Thyroid gland (tissue), 4 donors: ENCODE measurements around the gene NDUFS3. TPM values are rescaled to one million over a fixed set of nuclear protein-coding genes. Genes with fewer than 3 reads are reported as not detected.

Experiments
- DNase-seq, 2 donors: peaks; one replicate each; pipeline ENCODE4 v3.0.0-alpha.2; 2019
- H3K27ac ChIP-seq, 3 donors: fragments of 200-600 bp; sonication (generic); 1 replicate in 2 of 3; 2 replicates in 1 of 3; pipeline ENCODE4 v1.5.1; 2016 to 2019; ENCODE audit warnings: mild to moderate bottlenecking in 1 of 3, moderate library complexity in 1 of 3
- H3K27me3 ChIP-seq: fragments of 200-600 bp; sonication (generic); one replicate; pipeline ENCODE4 v1.5.1; 2019
- H3K36me3 ChIP-seq, 2 donors: fragments of 200-600 bp; sonication (generic); one replicate each; pipeline ENCODE4 v1.5.1; 2016 to 2019
- H3K4me1 ChIP-seq, 2 donors: fragments of 200-600 bp; sonication (generic); one replicate each; pipeline ENCODE4 v1.5.1; 2017 to 2019
- H3K4me3 ChIP-seq, 3 donors: fragments of 200-600 bp; sonication (generic); replicated peaks in 1 of 3; 1 replicate in 2 of 3; 2 replicates in 1 of 3; pipeline ENCODE4 v1.5.1; 2016; ENCODE audit warnings: mild to moderate bottlenecking in 1 of 3
- H3K9me3 ChIP-seq: fragments of 200-600 bp; sonication (generic); one replicate; pipeline ENCODE4 v1.5.1; 2017
- POLR2A ChIP-seq, 2 donors: fragments of 450-650 bp; IDR thresholded peaks; one replicate each; pipeline ENCODE4 v1.6.1; 2017; ENCODE audit warnings: antibody characterized with exemption in 2 of 2, mild to moderate bottlenecking in 2 of 2, moderate library complexity in 1 of 2
- WGBS, 2 donors: methylation state at CpG; one replicate each; pipeline ENCODE4 v1.1.5; 2017; 5-methylcytosine and 5-hydroxymethylcytosine counted together
- intact Hi-C: fragments of 100-400 bp; cut with DNase I; formaldehyde crosslinking; loops from one replicate; pipeline ENCODE4 v1.15.1; 2023
- small RNA-seq: library from RNA; depleted of rRNA; stranded (forward); fragments of <200 nt; gene quantifications from one replicate; pipeline ENCODE3, GENCODE V24; 2016
- total RNA-seq, 4 donors: library from RNA; depleted of rRNA; stranded (reverse); fragments of >200 nt; gene quantifications; one replicate each; pipeline ENCODE4 v1.2.3, GENCODE V29; 2016
- TF ChIP-seq, protein P1 (sequence below), 6 experiments: fragments of 200-600 bp in 3 of 6; fragments of 450-650 bp in 3 of 6; sonication (generic) in 3 of 6; IDR thresholded peaks; one replicate each; pipeline ENCODE4 v1.5.1; 2016 to 2019; ENCODE audit warnings: antibody characterized with exemption in 6 of 6, mild to moderate bottlenecking in 2 of 6, inconsistent platforms in 1 of 6, moderate library complexity in 1 of 6

Gene NDUFS3
- total RNA-seq, 4 donors from 2014 or later, result 42.6 to 84.3 (median 81.2) TPM

GRCh38 chr11:47628026-47628425 is 49.2 kb downstream of the NDUFS3 start:
- Histone ChIP-seq H3K27ac (no peak overlapping the region), H3K36me3 (peaks cover 53 to 80% of the 10 kb centered on the region in 2 donors), H3K4me1 (no peaks in the 10 kb centered on the region), H3K27me3 (no peaks in the 10 kb centered on the region), H3K4me3 (no peak overlapping the region), H3K9me3 (no peaks in the 10 kb centered on the region)
- DNase-seq, result no peak
- WGBS, 2 donors, result 88 to 89% methylated on average over 4 of the region's 4 CpGs
- intact Hi-C loops, result no loop called here
- no peak for TF ChIP-seq POLR2A (IDR thresholded peaks at IDR 0.05)
- TF ChIP-seq, protein P1, sequence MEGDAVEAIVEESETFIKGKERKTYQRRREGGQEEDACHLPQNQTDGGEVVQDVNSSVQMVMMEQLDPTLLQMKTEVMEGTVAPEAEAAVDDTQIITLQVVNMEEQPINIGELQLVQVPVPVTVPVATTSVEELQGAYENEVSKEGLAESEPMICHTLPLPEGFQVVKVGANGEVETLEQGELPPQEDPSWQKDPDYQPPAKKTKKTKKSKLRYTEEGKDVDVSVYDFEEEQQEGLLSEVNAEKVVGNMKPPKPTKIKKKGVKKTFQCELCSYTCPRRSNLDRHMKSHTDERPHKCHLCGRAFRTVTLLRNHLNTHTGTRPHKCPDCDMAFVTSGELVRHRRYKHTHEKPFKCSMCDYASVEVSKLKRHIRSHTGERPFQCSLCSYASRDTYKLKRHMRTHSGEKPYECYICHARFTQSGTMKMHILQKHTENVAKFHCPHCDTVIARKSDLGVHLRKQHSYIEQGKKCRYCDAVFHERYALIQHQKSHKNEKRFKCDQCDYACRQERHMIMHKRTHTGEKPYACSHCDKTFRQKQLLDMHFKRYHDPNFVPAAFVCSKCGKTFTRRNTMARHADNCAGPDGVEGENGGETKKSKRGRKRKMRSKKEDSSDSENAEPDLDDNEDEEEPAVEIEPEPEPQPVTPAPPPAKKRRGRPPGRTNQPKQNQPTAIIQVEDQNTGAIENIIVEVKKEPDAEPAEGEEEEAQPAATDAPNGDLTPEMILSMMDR (IDR thresholded peaks at IDR 0.05), result no peak

DNA sequence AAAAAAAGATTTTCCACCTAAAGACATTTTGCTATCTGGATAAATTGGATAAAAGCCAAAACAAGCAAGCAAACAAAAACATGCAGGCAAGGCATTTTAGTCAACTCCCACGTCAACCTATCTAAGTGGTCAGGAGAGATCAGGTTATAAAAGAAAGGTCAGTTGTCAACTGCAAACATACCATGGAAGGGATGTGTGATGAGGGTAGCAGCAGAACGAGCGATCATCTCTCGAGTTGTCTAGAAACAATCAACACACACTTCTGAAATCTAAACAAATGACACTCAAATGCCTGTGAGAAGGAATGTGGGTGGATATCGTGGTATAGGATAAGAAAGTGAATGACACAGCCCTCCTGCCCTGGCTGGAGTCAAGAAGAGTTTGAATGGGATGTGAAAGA is 52.6 kb downstream of the NDUFS3 start:
- Histone ChIP-seq H3K27ac (no peak overlapping the region), H3K4me3 (no peak overlapping the region), H3K36me3 (peaks cover 62 to 73% of the 10 kb centered on the region in 2 donors), H3K27me3 (no peaks in the 10 kb centered on the region), H3K9me3 (no peaks in the 10 kb centered on the region), H3K4me1 (no peaks in the 10 kb centered on the region)
- 76 to 80% methylated on average over 5 of the region's 5 CpGs for WGBS, 2 donors
- no peak for DNase-seq
- TF ChIP-seq POLR2A (IDR thresholded peaks at IDR 0.05), result no peak
- TF ChIP-seq, protein P1 (IDR thresholded peaks at IDR 0.05), result no peak
- intact Hi-C loops, result no loop called here

Small RNAs within 50 kb of the gene (small RNA-seq; reads per million reads assigned to genes)
- gene RN7SL652P (not detected), gene RNU5E-10P (not detected)

Other genes starting within 250 kb of the NDUFS3 start
- gene MYBPC3, start 226.4 kb upstream of the NDUFS3 start, total RNA-seq, result not detected
- gene SPI1, start 200.5 kb upstream of the NDUFS3 start, total RNA-seq, result 10 to 100 TPM in 1 of 4 donors, 1 to 10 TPM in 3; 4.8 to 18.0 (median 5.8) TPM
- 10 to 100 TPM; 51.3 to 84.3 (median 66.8) TPM for gene SLC39A13, start 170.5 kb upstream of the NDUFS3 start, total RNA-seq
- 100 to 1,000 TPM in 2 of 4 donors, 10 to 100 TPM in 2; 92.7 to 240 (median 123) TPM for gene PSMC3, start 152.6 kb upstream of the NDUFS3 start, total RNA-seq
- gene RAPSN, start 129.9 kb upstream of the NDUFS3 start, total RNA-seq, result under 1 TPM in 1 of 4 donors, not detected in 3; 0.67 TPM
- gene CELF1, start 25.9 kb upstream of the NDUFS3 start, total RNA-seq, result 100 to 1,000 TPM in 3 of 4 donors, 10 to 100 TPM in 1; 87.3 to 144 (median 111) TPM
- gene PTPMT1, start 13.5 kb upstream of the NDUFS3 start, total RNA-seq, result 100 to 1,000 TPM in 3 of 4 donors, 10 to 100 TPM in 1; 93.9 to 149 (median 125) TPM
- gene KBTBD4, start 104 bp upstream of the NDUFS3 start, total RNA-seq, result 10 to 100 TPM; 22.8 to 34.5 (median 30.7) TPM
- gene FAM180B, start 7.6 kb downstream of the NDUFS3 start, total RNA-seq, result 1 to 10 TPM in 3 of 4 donors, under 1 TPM in 1; 0.83 to 3.1 (median 1.4) TPM
- 1 to 10 TPM; 1.1 to 3.7 (median 1.9) TPM for gene C1QTNF4, start 15.3 kb downstream of the NDUFS3 start, total RNA-seq
- 100 to 1,000 TPM in 1 of 4 donors, 10 to 100 TPM in 3; 70.3 to 126 (median 82.2) TPM for gene MTCH2, start 63.5 kb downstream of the NDUFS3 start, total RNA-seq
- 1 to 10 TPM in 1 of 4 donors, under 1 TPM in 3; 0.59 to 1.1 (median 0.87) TPM for gene AGBL2, start 136.3 kb downstream of the NDUFS3 start, total RNA-seq
- 100 to 1,000 TPM; 156 to 232 (median 194) TPM for gene FNBP4, start 188.3 kb downstream of the NDUFS3 start, total RNA-seq